NCI-H1694 treated with DMSO at 0.1 percent for 48 hours (cell line): ENCODE measurements around the gene DOCK8.

Experiments
- DNase-seq: peaks from one replicate; lab custom pipeline; 2025; lab: John Stamatoyannopoulos, UW

DOCK8 gene

GRCh38 chr9:306907-307306 lies 92.2 kb downstream of the DOCK8 start:
- no peak for DNase-seq

- no peak for DNase-seq
These were observed 97.2 kb downstream of the DOCK8 start for GRCh38 chr9:311841-312240.

- no peak for DNase-seq
These were observed 98.1 kb downstream of the DOCK8 start for GRCh38 chr9:312596-313320.

GRCh38 chr9:316382-316965 lies 101.8 kb downstream of the DOCK8 start:
- DNase-seq: no peak

- no peak for DNase-seq
These were observed 104.0 kb downstream of the DOCK8 start for GRCh38 chr9:318646-319045.

DNA sequence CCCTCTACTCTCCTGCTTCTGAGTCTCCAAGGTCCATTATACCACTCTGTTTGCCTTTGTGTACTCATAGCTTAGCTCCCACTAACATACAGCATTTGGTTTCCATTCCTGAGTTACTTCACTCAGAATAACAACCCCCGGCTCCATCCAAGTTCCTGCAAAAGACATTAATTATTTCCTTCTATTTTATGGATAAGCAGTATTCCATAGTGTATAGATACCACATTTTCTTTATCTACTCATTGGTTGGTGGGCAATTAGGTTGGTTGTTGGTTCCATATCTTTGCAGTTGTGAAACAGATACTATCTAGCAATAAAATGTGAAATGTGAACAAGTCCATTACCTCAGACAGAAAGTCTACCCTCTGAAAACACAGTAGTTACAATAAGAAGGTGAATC lies 110.3 kb downstream of the DOCK8 start:
- DNase-seq: no peak

GRCh38 chr9:326667-327066 lies 112.0 kb downstream of the DOCK8 start:
- DNase-seq: no peak

DNA sequence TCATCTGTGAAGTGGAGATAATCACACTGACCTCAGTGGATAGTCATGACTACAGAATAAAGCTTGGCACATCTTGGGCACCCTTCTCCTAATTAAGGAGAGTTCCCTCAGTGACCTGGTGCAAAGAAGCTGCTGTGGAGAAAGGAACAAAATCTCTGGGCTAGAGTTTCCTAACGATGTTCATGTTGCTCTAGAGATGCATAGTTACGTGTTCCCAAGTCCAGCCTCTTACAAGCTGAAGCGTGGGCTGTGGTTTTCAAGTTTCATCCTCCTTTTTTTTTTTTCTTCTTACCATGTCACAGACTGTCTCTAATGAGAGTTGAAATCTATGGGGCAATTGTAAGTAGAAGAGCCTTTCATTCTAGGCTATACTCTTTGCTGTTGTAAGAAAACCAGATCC lies 113.8 kb downstream of the DOCK8 start:
- no peak for DNase-seq

DNA sequence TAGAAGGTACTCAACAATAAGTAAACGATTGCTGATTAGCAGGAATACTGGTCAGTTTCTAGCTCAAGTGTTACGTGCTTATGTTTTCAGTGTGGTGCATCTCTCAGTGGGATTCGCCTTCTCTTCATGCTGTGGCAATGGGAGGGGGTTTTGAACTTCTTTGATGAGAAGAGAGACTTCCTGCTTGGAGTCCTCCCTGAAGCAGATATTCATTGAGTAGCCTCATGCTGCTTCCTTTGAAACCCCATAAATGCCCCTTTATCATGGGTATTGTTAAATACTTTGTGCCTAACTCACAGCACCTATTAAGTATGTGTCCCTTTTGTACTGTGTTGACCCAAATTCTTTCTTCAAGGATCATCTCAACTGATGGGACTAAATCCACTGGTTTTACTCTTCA lies 116.5 kb downstream of the DOCK8 start:
- no peak for DNase-seq

GRCh38 chr9:335373-335772 lies 120.7 kb downstream of the DOCK8 start:
- no peak for DNase-seq

GRCh38 chr9:336039-336438 lies 121.4 kb downstream of the DOCK8 start:
- DNase-seq: no peak

DNA sequence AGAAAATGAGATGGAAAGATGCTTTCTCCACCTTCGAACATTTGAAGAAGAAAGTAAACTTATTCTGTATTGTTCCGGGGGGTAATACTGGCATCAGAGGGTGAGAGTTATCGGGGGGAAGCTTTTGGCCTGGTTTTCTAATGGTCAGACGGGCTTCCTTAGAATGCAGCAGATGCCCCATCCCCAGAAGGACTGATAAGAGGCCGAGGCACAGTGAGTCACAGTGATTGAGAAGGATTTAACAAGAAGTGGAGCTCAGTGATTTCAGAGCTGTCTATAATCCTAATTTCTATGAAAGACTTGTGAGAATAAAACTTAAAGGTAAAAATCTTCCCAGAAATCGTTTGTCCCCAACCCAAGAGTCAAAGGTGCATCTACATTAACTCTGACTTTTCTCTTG lies 123.9 kb downstream of the DOCK8 start:
- DNase-seq: no peak

DNA sequence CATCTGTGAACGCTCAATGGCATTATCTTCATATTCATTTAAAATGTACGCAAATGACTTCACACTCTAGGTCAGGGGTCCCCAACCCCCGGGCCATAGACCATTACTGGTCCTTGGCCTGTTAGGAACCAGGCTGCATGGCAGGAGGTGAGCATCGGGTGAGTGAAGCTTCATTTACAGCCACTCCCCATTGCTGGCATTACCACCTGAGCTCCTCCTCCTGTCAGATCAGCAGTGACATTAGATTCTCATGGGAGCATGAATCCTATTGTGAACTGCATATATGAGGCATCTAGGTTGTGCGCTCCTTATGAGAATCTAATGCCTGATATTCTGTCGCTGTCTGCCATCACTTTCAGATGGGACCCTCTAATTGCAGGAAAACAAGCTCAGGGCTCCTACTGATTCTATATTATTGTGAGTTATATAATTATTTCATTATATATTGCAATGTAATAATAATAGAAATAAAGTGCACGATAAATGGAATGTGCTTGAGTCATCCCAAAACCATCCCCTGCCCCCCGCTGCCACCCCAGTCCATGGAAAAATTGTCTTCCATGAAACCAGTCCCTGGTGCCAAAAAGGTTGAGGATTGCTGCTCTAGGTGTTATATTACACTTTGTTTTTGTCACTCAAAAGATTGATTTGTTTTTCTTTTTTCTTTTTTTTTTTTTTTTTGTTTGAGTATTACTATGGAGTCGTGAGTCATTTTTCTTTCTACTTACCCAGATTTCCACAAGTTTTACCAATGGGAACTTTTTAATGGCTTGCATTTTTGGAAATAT lies 127.2 kb downstream of the DOCK8 start:
- no peak for DNase-seq

- DNase-seq: no peak
These were observed 129.1 kb downstream of the DOCK8 start for GRCh38 chr9:343773-344172.

- DNase-seq: peak; percentile 16
These were observed 131.5 kb downstream of the DOCK8 start for GRCh38 chr9:346111-346571.

GRCh38 chr9:347667-348292 lies 133.1 kb downstream of the DOCK8 start:
- DNase-seq: peak; percentile 89

DNA sequence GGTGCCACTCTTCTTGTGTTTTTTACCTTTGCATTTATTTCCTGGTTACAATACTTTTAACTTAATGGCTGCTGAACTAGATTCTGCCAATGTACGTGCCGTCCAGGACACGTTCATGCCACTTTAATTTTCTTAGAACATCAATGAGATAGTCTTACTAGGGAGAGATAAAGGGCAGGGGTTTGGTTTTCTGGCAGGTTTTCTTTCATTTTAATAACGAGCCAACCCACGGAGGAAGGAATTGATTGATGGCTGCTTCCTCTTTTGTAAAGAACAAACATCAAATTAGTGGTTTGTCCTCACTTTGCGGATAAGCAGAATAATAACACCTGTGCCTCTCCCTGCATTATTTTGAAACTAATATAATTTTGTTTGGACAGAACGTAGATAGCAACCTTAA lies 135.7 kb downstream of the DOCK8 start:
- no peak for DNase-seq

- no peak for DNase-seq
These were observed 137.3 kb downstream of the DOCK8 start for GRCh38 chr9:351916-352315.

DNA sequence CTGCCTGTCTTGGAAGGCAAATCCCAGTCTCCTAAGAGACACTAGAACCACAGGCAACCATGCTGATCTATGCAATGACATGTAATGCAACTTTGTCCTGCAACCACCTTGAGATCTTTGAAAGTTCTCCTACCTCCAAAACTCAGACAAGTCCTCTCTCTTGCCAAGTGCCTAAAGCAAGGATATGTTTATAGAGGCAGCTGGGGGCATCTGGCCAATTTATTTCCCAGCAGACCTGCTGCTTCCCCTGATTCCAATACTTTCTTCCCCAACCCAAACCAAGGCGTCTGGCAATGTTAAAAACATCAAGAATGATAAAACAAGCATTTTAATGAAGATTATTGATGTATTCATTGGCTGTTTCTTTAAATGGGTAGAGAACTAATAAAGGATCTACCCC lies 138.4 kb downstream of the DOCK8 start:
- DNase-seq: no peak

- no peak for DNase-seq
These were observed 139.8 kb downstream of the DOCK8 start for GRCh38 chr9:354453-354852.

DNA sequence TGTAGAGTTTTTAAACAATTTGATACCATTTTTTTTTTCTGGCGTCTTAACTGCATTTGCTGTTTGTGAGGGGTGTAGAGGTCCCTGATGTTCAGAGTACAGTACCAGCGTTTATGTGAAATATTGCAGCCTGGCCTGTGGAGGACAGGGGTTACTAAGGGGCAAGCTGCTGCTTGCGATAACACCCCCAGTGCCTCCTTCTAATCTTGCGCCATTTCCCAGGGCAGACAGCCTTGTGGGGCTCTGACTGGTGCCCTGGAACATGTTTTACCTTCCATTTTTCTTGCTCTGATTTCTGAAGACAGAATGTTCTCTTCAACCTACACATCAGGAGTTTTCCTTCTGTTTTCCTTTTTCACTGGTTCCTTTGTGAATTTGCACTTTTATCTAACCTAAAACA lies 142.9 kb downstream of the DOCK8 start:
- DNase-seq: no peak

- no peak for DNase-seq
These were observed 148.1 kb downstream of the DOCK8 start for GRCh38 chr9:362561-363273.
